ENCODE data around the gene PHF14. TPM values are rescaled to one million over a fixed set of nuclear protein-coding genes. Genes with fewer than 3 reads are reported as not detected.

The PHF14 gene
- total and polyA plus RNA-seq, 10 donors = 18.9 to 59.1 (median 37.7) TPM

- no peak for DNase-seq
- H3K27me3 ChIP-seq (replicated peaks in 1 of 7) = no peaks in the 10 kb centered on the region
- H3K4me3 ChIP-seq = peak overlapping the region in 1 of 8 donors; percentile 25
- no peaks in the 10 kb centered on the region for H3K9me3 ChIP-seq
- no peak overlapping the region for H3K27ac ChIP-seq
- WGBS, 5 donors = 67 to 82% (median 81%) methylated on average over 5 of the region's 5 CpGs
- no peaks in the 10 kb centered on the region for H3K36me3 ChIP-seq
- peaks cover 0 to 4% (median 0%) of the 10 kb centered on the region in 6 donors for H3K4me1 ChIP-seq
- intact Hi-C loops (cut with DNase I; ENCODE audit: low total_unique reads) = no loop called here
- TF ChIP-seq CTCF (IDR thresholded peaks at IDR 0.05 in 8 of 11, conservative IDR thresholded peaks at IDR 0.05 in 3 of 11) (no peak), POLR2AphosphoS5 (IDR thresholded peaks at IDR 0.05) (no peak), POLR2A (IDR thresholded peaks at IDR 0.05) (no peak)
These were observed 218.8 kb downstream of the PHF14 start for GRCh38 chr7:11192506-11192905.

GRCh38 chr7:11193131-11193867 is 219.6 kb downstream of the PHF14 start:
- no peaks in the 10 kb centered on the region for H3K9me3 ChIP-seq
- peaks cover 0 to 4% (median 0%) of the 10 kb centered on the region in 6 donors for H3K4me1 ChIP-seq
- H3K27ac ChIP-seq = no peak overlapping the region
- no peaks in the 10 kb centered on the region for H3K36me3 ChIP-seq
- TF ChIP-seq POLR2A (IDR thresholded peaks at IDR 0.05) = no peak
- no peak for TF ChIP-seq CTCF (IDR thresholded peaks at IDR 0.05 in 8 of 11, conservative IDR thresholded peaks at IDR 0.05 in 3 of 11)
- TF ChIP-seq POLR2AphosphoS5 (IDR thresholded peaks at IDR 0.05) = no peak
- DNase-seq = no peak
- WGBS, 5 donors = 20 to 33% (median 26%) methylated on average over 17 of the region's 17 CpGs
- peak overlapping the region in 3 of 8 donors; percentile 4 to 40 (median 25) for H3K4me3 ChIP-seq
- intact Hi-C loops (cut with DNase I; ENCODE audit: low total_unique reads) = no loop called here
- H3K27me3 ChIP-seq (replicated peaks in 1 of 7) = no peaks in the 10 kb centered on the region

- Histone ChIP-seq H3K27me3 (replicated peaks in 1 of 7) (no peaks in the 10 kb centered on the region), H3K36me3 (no peaks in the 10 kb centered on the region), H3K9me3 (no peaks in the 10 kb centered on the region), H3K27ac (no peak overlapping the region), H3K4me1 (peaks cover 0 to 4% (median 0%) of the 10 kb centered on the region in 6 donors), H3K4me3 (no peak overlapping the region)
- DNase-seq = no peak
- WGBS, 5 donors = 77 to 95% (median 91%) methylated on average over 2 of the region's 2 CpGs
- intact Hi-C loops (cut with DNase I; ENCODE audit: low total_unique reads) = no loop called here
- TF ChIP-seq CTCF (IDR thresholded peaks at IDR 0.05 in 8 of 11, conservative IDR thresholded peaks at IDR 0.05 in 3 of 11) (no peak), POLR2AphosphoS5 (IDR thresholded peaks at IDR 0.05) (no peak), POLR2A (IDR thresholded peaks at IDR 0.05) (no peak)
These were observed 220.2 kb downstream of the PHF14 start for GRCh38 chr7:11193888-11194287.

GRCh38 chr7:11194492-11194891 is 220.8 kb downstream of the PHF14 start:
- DNase-seq = no peak
- WGBS, 5 donors = 87 to 91% (median 89%) methylated on average over 3 of the region's 3 CpGs
- Histone ChIP-seq H3K4me1 (peaks cover 0 to 4% (median 0%) of the 10 kb centered on the region in 6 donors), H3K9me3 (no peaks in the 10 kb centered on the region), H3K36me3 (no peaks in the 10 kb centered on the region), H3K27ac (no peak overlapping the region), H3K4me3 (no peak overlapping the region), H3K27me3 (replicated peaks in 1 of 7) (no peaks in the 10 kb centered on the region)
- no peak for TF ChIP-seq POLR2A (IDR thresholded peaks at IDR 0.05)
- TF ChIP-seq POLR2AphosphoS5 (IDR thresholded peaks at IDR 0.05) = no peak
- no peak for TF ChIP-seq CTCF (IDR thresholded peaks at IDR 0.05 in 8 of 11, conservative IDR thresholded peaks at IDR 0.05 in 3 of 11)
- intact Hi-C loops (cut with DNase I; ENCODE audit: low total_unique reads) = no loop called here

Measured in spleen (tissue), 11 donors.